GM12891 (cell line): ENCODE results near the gene SLC7A10.

Experiments
- PAX5 ChIP-seq: IDR thresholded peaks from 2 replicates; pipeline ENCODE4 v1.6.1; 2011; ENCODE audit warnings: low read length, moderate library complexity, mild to moderate bottlenecking; ENCODE audit not compliant: insufficient read depth, severe bottlenecking
- POLR2A ChIP-seq: IDR thresholded peaks from 2 replicates; pipeline ENCODE4 v1.6.1; 2011; ENCODE audit warnings: low read depth, low read length, control low read depth
- POLR2AphosphoS5 ChIP-seq: IDR thresholded peaks from 2 replicates; pipeline ENCODE4 v1.6.1; 2011; ENCODE audit warnings: low read depth, low read length, control low read depth
- POU2F2 ChIP-seq: IDR thresholded peaks from 2 replicates; pipeline ENCODE4 v1.6.1; 2011; ENCODE audit warnings: low read depth, mild to moderate bottlenecking, control low read depth, low read length, moderate library complexity
- SPI1 ChIP-seq: IDR thresholded peaks from 2 replicates; pipeline ENCODE4 v1.6.1; 2011; ENCODE audit warnings: low read depth, low read length, control low read depth
- TAF1 ChIP-seq: IDR thresholded peaks from 2 replicates; pipeline ENCODE4 v1.6.1; 2011; ENCODE audit warnings: low read depth, low read length, control low read depth

DNA sequence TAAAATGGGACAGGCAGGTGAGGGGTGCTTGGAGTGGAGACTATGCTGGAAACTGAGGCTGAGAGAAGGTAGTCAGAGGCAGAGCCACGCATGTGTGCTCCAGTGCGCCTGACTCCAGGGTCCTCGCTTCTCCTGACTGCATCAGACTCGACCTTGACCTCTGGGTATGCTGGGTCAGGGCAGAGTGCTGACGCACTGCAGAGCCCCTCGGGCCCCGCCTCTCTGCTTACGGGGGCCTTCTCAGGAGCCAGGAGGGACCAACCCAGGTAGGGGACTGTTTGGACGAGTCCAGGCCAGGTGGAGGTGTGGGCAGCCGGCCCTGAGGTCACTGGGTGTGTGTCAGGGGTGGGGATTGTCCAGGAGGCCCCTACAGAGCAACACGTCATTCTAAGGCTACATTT is 22.9 kb upstream of the SLC7A10 start:
- no peak for TF ChIP-seq POU2F2
- no peak for TF ChIP-seq TAF1
- TF ChIP-seq POLR2A, result no peak
- no peak for TF ChIP-seq POLR2AphosphoS5
- TF ChIP-seq SPI1, result no peak
- TF ChIP-seq PAX5, result no peak
